MM.1S (cell line): ENCODE measurements around the gene PRICKLE1.

Experiments used
- DNase-seq: peaks from one replicate; pipeline ENCODE4 v3.0.0-alpha.2; 2015
- H2AFZ ChIP-seq: fragments of 300-600 bp; sonication (generic); 2 replicates; pipeline ENCODE4 v1.6.0; 2016; ENCODE audit warnings: antibody characterized with exemption, low read length
- H3F3A ChIP-seq: fragments of 300-600 bp; sonication (generic); 2 replicates; pipeline ENCODE4 v1.6.1; 2016; ENCODE audit warnings: mild to moderate bottlenecking, antibody characterized with exemption, low read length, moderate library complexity, mixed read lengths; ENCODE audit not compliant: insufficient read depth
- H3K27ac ChIP-seq: fragments of 300-600 bp; sonication (generic); 2 replicates; pipeline ENCODE4 v1.5.1; 2016; ENCODE audit warnings: mild to moderate bottlenecking, low read length
- H3K27me3 ChIP-seq: fragments of 300-600 bp; sonication (generic); replicated peaks from 2 replicates; pipeline ENCODE4 v1.6.0; 2016; ENCODE audit warnings: low read length; ENCODE audit not compliant: insufficient read depth
- H3K36me3 ChIP-seq: fragments of 300-600 bp; sonication (generic); replicated peaks from 2 replicates; pipeline ENCODE4 v1.6.1; 2016; ENCODE audit warnings: mild to moderate bottlenecking, low read length, mixed read lengths; ENCODE audit not compliant: insufficient read depth
- H3K4me1 ChIP-seq: fragments of 300-600 bp; sonication (generic); 2 replicates; pipeline ENCODE4 v1.6.1; 2016; ENCODE audit warnings: low read length, mixed read lengths
- H3K4me2 ChIP-seq: fragments of 300-600 bp; sonication (generic); 2 replicates; pipeline ENCODE4 v1.6.0; 2016; ENCODE audit warnings: low read depth, low read length
- H3K4me3 ChIP-seq: fragments of 300-600 bp; sonication (generic); 2 replicates; pipeline ENCODE4 v1.5.1; 2016; ENCODE audit warnings: low read length, mixed read lengths
- H3K79me2 ChIP-seq: fragments of 300-600 bp; sonication (generic); 2 replicates; pipeline ENCODE4 v1.6.1; 2016; ENCODE audit warnings: mixed run types, low read length, mixed read lengths
- H3K9ac ChIP-seq: fragments of 300-600 bp; sonication (generic); 2 replicates; pipeline ENCODE4 v1.6.1; 2016; ENCODE audit warnings: low read length, mixed read lengths
- H3K9me2 ChIP-seq: fragments of 300-600 bp; sonication (generic); replicated peaks from 2 replicates; pipeline ENCODE4 v1.6.1; 2016; ENCODE audit warnings: mild to moderate bottlenecking, low read length, mixed read lengths; ENCODE audit not compliant: insufficient read depth
- H3K9me3 ChIP-seq: fragments of 300-600 bp; sonication (generic); replicated peaks from 2 replicates; pipeline ENCODE4 v1.6.1; 2016; ENCODE audit warnings: mild to moderate bottlenecking, low read length, mixed read lengths; ENCODE audit not compliant: insufficient read depth
- H4K20me1 ChIP-seq: fragments of 300-600 bp; sonication (generic); 2 replicates; pipeline ENCODE4 v1.6.1; 2016; ENCODE audit warnings: mild to moderate bottlenecking, low read length, moderate library complexity, mixed read lengths; ENCODE audit not compliant: insufficient read depth
- CTCF ChIP-seq: fragments of 300-600 bp; sonication (generic); IDR thresholded peaks from 2 replicates; pipeline ENCODE4 v1.5.1; 2016; ENCODE audit warnings: antibody characterized with exemption, low read length, mixed read lengths
- EZH2 ChIP-seq: fragments of 300-600 bp; sonication (generic); optimal IDR thresholded peaks from 2 replicates; pipeline ENCODE3; 2017; ENCODE audit warnings: low read depth, mild to moderate bottlenecking, antibody characterized with exemption, low read length, mixed read lengths
- EZH2phosphoT487 ChIP-seq: fragments of 300-600 bp; sonication (generic); IDR thresholded peaks from 2 replicates; pipeline ENCODE4 v1.6.1; 2018; ENCODE audit warnings: antibody characterized with exemption, low read length

The PRICKLE1 gene

GRCh38 chr12:42477941-42478340 is 111.6 kb downstream of the PRICKLE1 start:
- Histone ChIP-seq H3K9me2 (no peaks in the 10 kb centered on the region), H2AFZ (no peak overlapping the region), H3K9me3 (no peaks in the 10 kb centered on the region), H3K27ac (no peak overlapping the region), H3K9ac (no peak overlapping the region), H3K4me3 (no peak overlapping the region), H3K4me2 (no peak overlapping the region), H3K36me3 (no peaks in the 10 kb centered on the region), H4K20me1 (no peaks in the 10 kb centered on the region), H3K4me1 (no peaks in the 10 kb centered on the region), H3K27me3 (no peaks in the 10 kb centered on the region), H3F3A (no peaks in the 10 kb centered on the region), H3K79me2 (no peaks in the 10 kb centered on the region)
- no peak for DNase-seq
- no peak for TF ChIP-seq CTCF

- Histone ChIP-seq H3K36me3 (no peaks in the 10 kb centered on the region), H3K9ac (no peak overlapping the region), H3K4me1 (peaks cover 4% of the 10 kb centered on the region), H3K9me3 (no peaks in the 10 kb centered on the region), H2AFZ (no peak overlapping the region), H3K4me3 (no peak overlapping the region), H3K27me3 (no peaks in the 10 kb centered on the region), H3F3A (peaks cover under 1% of the 10 kb centered on the region; the same call in 1 of the 2 replicates), H3K27ac (no peak overlapping the region), H4K20me1 (no peaks in the 10 kb centered on the region), H3K4me2 (no peak overlapping the region), H3K9me2 (no peaks in the 10 kb centered on the region), H3K79me2 (no peaks in the 10 kb centered on the region)
- no peak for TF ChIP-seq EZH2
- TF ChIP-seq CTCF, result no peak
- TF ChIP-seq EZH2phosphoT487, result no peak
- no peak for DNase-seq
Measured at GRCh38 chr12:42475106-42475505, 114.4 kb downstream of the PRICKLE1 start.

- TF ChIP-seq CTCF, result no peak
- no peak for TF ChIP-seq EZH2phosphoT487
- TF ChIP-seq EZH2, result no peak
- Histone ChIP-seq H3K27ac (no peak overlapping the region), H3K4me3 (no peak overlapping the region), H3K9me2 (no peaks in the 10 kb centered on the region), H3K4me1 (peaks cover 9% of the 10 kb centered on the region), H3F3A (peaks cover 8% of the 10 kb centered on the region), H3K27me3 (no peaks in the 10 kb centered on the region), H2AFZ (no peak overlapping the region), H3K36me3 (no peaks in the 10 kb centered on the region), H3K4me2 (no peak overlapping the region), H3K9me3 (no peaks in the 10 kb centered on the region), H4K20me1 (no peaks in the 10 kb centered on the region), H3K9ac (no peak overlapping the region), H3K79me2 (no peaks in the 10 kb centered on the region)
- DNase-seq, result no peak
Measured at GRCh38 chr12:42474391-42474790, 115.2 kb downstream of the PRICKLE1 start.

- H3K9me3 ChIP-seq, result no peaks in the 10 kb centered on the region
- no peaks in the 10 kb centered on the region for H3K36me3 ChIP-seq
- H3K9me2 ChIP-seq, result no peaks in the 10 kb centered on the region
- H3F3A ChIP-seq, result peaks cover 16% of the 10 kb centered on the region
- TF ChIP-seq EZH2, result no peak
- no peak for TF ChIP-seq EZH2phosphoT487
- TF ChIP-seq CTCF, result no peak
- H3K4me2 ChIP-seq, result no peak overlapping the region
- no peak overlapping the region for H3K9ac ChIP-seq
- no peak overlapping the region for H3K4me3 ChIP-seq
- H3K4me1 ChIP-seq, result peaks cover 17% of the 10 kb centered on the region
- no peak overlapping the region for H3K27ac ChIP-seq
- H4K20me1 ChIP-seq, result no peaks in the 10 kb centered on the region
- H3K27me3 ChIP-seq, result no peaks in the 10 kb centered on the region
- no peak overlapping the region for H2AFZ ChIP-seq
- no peak for DNase-seq
- H3K79me2 ChIP-seq, result no peaks in the 10 kb centered on the region
Measured at GRCh38 chr12:42473561-42473960, 116.0 kb downstream of the PRICKLE1 start.
